Stimulated activated CD8-positive, alpha-beta memory T cell treated with anti-CD3 and anti-CD28 coated beads, Interleukin-12 subunit alpha, Interleukin-12 subunit beta, amount 100 ng/mL, for 24 hours (primary cell): ENCODE results near the gene ABL1.
"Not testable (repeated sequence)": the region's sequence is repeated elsewhere in the genome, so short reads cannot be mapped to it uniquely, and the experiment has no call there.

Experiments
- DNase-seq: peaks from one replicate; pipeline ENCODE4 v3.0.0-alpha.2; 2020; ENCODE audit errors: extremely low read depth

Gene ABL1

GRCh38 chr9:130903194-130904069, 68.4 kb downstream of the ABL1 start:
- DNase-seq = no peak

- no peak for DNase-seq
Measured at GRCh38 chr9:130904070-130905044, 69.3 kb downstream of the ABL1 start.

- no peak for DNase-seq
Measured at GRCh38 chr9:130905125-130905901, 70.3 kb downstream of the ABL1 start.

- DNase-seq = no peak
Measured at GRCh38 chr9:130905902-130906734, 71.1 kb downstream of the ABL1 start.

GRCh38 chr9:130906735-130907416, 71.8 kb downstream of the ABL1 start:
- no peak for DNase-seq

GRCh38 chr9:130908146-130908877, 73.3 kb downstream of the ABL1 start:
- no peak for DNase-seq

- no peak for DNase-seq
Measured at GRCh38 chr9:130908878-130909355, 73.9 kb downstream of the ABL1 start.

GRCh38 chr9:130910041-130910440, 75.0 kb downstream of the ABL1 start:
- DNase-seq = not testable (repeated sequence)

- DNase-seq = not testable (repeated sequence)
Measured at GRCh38 chr9:130910670-130911069, 75.6 kb downstream of the ABL1 start.

- no peak for DNase-seq
Measured at GRCh38 chr9:130911254-130912049, 76.4 kb downstream of the ABL1 start.

- no peak for DNase-seq
Measured at GRCh38 chr9:130912932-130913598, 78.0 kb downstream of the ABL1 start.

- DNase-seq = no peak
Measured at GRCh38 chr9:130913599-130914416, 78.8 kb downstream of the ABL1 start.

GRCh38 chr9:130914417-130915095, 79.5 kb downstream of the ABL1 start:
- DNase-seq = no peak

GRCh38 chr9:130915096-130915447, 80.0 kb downstream of the ABL1 start:
- no peak for DNase-seq

- no peak for DNase-seq
Measured at GRCh38 chr9:130917168-130917960, 82.3 kb downstream of the ABL1 start.
